NCI-H1930 (cell line): Measurements from ENCODE around the gene DCC.

Experiments
- DNase-seq, 2 experiments: peaks; one replicate each; lab custom pipeline; 2025; lab: John Stamatoyannopoulos, UW

The DCC gene

DNA sequence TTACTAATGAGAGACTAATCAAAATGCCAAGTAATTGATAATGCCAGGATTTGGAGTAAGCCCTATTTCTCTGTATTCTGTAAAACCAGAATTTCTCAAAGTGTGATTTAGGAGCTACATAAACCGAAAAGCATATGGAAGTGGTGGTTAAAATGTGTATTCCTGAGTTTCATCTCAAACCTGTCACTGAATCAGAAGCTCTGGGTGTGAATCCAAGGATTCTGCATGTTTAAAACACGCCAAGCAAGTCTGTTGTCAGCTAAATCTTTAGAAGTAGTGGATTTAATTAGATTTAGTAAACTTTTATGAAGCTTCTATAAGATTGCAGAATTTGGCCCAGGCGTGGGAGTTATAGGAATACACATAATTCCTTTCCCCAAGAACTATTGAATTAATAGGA is 700.3 kb downstream of the DCC start:
- DNase-seq, result no peak

DNA sequence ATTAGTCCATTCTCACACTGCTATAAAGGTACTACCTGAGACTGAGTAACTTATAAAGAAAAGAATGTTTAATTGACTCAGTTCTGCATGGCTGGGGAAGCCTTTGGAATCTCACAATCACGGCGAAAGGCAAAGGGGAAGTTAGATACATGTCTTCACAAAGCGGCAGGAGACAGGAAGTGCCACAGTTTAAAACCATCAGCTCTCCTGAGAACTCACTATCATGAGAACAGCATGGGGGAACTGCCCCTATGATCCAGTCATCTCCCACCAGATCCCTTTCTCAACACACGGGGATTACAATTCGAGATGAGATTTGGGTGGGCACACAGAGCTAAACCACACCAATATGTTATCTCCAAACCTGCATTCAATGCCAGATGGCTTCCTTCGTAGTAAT is 716.1 kb downstream of the DCC start:
- no peak for DNase-seq

DNA sequence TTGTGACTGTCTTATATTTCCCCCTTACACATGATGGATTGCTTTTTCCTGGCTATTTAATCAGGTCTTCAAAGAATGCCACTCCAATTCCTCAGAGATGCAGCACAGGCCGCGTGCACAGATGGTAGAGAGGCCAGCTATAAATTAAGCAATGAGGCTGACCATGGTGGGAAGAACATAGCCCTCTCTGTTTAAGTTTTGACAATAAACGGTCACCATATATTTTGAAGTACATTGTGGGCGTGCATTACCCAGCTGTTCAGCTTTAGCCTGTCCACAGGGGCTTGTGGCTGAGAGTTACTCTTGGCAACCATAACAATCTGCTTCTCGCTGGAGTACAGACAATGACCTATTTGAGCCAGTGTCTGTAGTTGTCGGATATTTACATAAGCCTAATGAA is 730.8 kb downstream of the DCC start:
- peak in 1 of 2 experiments; percentile 57 for DNase-seq

DNA sequence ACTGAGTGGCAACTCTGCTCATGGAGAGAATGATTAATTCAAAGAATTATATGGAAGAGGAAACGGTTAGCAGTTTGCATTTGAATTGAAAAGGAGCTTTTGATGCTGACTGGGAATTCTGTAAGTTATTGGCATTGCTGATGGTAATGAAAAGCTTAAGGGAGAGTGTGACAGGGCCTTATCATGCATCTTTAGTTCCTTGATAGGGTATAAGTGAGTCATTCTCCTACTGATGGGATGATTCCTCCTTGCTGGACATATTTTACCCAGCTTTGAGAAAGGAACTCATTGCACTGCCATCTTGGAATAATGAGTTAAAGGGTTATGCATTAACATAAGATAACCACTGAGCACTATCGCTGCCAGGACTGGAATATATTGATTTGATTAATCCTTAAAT is 740.7 kb downstream of the DCC start:
- DNase-seq, result no peak

DNA sequence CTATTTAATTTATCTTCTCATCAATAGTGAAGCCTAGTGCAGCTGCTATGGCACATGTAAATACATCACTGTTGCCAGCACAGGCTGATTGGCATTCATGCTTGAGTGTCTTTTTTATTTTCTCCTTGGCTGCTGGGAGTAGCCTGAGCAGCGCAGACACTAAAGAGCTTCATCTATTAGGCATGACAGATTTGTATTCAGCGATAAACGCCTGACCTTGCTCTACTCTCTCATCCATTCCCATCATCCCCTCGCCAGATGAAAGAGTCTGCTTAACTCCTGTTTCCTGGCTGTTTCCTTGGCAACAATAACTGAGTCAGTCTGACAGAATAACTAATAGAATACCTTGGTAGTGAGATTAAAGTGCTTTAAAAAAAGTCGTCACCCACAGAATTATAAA is 753.6 kb downstream of the DCC start:
- no peak for DNase-seq

DNA sequence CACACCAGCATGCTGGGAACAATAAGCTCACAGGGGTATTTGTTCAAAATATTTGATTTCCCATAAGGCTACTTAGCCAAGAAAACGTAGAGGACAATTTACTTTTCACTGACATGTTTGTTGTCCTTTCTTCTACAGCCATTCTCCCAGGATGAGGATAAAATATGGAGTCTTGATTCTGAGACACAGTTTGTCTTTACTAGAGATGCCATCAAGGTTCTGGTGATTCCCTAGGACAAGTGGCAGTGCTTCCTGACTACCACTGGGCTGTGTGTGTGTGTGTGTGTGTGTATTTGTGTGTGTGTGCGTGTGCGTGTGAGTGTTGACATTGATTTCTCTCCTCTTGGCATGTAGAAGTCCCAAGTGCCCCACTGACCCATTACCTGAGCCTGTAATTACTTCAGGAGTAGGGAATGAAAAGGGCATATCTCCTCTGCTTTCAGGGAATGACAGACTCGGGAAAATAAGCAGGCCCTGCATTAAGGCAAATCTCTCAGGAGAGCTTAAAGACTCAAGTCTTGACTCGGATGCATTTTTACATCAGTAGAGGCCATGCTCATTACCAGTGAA is 761.6 kb downstream of the DCC start:
- DNase-seq, result no peak

DNA sequence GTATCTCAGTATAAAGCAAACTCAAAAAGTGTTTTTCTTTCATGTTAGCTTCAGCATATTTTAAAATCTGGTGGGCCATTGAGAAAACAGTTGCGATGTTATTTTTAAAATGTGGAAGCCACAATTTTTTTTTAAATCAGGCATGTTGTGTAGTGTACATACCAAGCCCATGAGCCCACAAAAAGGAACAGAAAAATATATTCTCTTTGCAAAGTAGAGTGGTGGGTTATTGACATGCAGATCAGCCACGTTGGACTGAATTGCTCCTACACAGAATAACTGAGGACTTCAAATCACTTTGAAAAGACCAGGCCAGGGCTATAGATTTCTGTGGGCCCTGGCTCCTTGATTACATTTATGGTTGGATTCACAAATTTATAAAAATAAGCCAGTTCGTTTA is 774.4 kb downstream of the DCC start:
- no peak for DNase-seq

DNA sequence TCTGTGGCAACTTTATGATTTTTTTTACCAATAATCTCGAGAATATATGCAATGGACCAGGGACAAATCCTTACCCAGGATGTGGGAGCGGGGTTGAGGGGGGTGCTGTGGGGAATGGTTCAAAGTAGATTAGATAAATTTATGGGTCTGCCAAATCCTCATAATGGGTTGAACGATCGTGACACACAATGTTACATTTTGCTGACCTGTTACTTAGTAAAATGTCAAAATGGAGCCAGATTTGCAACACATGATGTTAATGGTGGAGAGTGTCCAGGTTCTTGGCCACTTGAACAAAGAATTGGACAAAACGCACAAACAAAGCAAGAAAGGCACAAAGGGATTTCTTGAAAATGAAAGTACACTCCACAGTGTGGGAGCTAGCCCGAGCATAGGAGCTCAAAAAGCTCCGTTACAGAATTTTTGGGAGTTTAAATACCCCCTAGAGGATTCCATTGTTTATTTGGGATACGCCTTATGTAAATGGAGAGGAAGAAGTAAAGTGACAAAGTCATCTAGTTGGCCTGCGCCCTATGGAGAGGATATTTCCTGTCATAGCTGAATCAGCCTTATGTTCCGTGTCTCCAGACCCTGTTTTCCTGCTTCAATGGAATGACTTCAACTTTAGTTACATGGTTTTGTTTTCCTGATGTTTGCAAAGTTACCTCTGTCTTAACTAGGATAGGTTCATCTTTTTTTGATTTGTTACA is 776.0 kb downstream of the DCC start:
- no peak for DNase-seq

DNA sequence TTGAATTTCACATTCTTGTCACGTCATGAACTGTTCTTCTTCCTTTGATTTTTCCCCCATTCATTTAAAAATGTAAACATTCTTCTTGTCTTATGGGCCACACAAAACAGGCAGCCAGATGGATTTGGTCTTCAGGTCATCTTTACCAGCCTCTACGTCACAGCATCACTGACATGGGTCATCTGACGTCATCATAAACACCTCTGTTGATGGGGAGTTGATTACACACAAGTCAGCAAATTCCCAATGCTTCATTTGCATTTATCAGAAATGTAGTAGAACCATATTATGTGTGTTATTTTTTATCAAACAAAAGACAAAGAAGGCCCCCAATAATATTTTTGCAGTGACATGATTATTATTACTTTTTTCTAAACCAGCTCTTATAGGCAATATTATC is 777.9 kb downstream of the DCC start:
- no peak for DNase-seq

DNA sequence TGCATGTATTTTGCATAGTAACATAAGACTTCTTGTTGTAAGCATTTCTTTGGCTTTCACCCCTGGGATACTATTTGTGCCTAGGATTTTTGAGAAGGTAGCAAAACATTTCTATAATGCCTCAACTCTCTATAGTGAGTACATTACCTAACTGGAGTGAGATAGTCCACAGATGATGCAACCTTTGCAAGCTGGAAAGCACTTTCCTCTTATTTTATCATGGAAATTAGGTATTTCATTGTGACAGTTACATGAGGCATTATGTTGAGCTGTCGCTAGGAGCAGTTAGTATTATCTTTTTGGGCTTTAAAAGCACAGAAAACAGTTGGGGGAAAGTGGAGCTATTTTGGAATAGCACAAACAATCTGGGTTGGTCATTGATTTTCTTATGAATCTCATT is 786.2 kb downstream of the DCC start:
- no peak for DNase-seq

DNA sequence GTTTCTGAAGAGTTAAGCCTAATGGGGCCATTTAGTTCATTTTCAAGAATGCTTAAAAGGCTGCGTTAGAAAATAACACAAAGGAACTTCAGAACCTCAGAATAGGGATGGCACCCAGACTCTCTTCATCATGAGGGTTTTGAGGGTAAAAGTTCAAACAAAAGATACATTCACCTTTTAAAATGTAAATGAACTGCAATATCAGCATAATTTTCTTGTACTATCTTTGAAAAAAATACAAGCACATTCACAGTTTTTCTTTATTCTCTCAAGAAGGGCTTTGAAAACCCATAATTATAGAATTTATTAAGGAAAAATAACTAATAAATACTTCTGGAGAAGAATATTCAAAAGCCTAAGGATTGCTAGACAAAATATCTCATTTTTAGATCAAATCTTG is 791.0 kb downstream of the DCC start:
- no peak for DNase-seq

DNA sequence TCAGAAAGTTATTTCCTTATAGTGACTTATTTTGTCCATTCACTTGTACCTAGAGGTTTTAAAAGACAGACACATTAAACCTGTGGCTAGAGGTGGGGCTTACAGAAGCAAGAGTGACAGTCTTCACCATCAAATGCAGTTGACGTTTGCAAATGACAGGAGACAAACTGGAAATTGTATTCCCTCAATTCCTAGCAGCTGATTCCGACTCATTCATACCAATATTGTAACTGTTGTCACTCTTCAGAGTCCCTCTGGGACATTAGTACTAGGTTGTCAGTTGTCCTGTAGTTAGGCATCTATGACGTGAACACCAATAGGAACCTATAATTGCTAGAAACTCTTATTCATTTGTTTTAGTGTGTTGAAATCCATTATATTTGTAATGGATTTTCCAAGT is 794.7 kb downstream of the DCC start:
- no peak for DNase-seq

DNA sequence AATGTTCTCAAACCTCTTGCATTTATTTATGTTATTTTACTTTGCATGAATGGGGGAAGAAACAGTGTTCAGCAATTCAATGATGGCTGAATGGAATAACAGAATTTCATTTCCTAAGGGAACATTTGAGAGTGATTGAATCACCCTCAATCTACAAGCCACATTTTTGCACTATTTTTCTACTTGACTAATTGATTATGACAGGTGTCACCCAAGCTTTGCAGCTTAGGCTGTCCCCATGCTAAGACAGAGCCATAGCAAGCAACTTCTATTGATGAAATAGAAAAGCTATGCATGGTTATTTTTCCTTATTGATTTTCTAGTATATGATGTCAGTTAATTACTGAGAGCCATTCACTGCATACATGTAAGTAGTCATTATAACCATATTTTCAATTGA is 795.7 kb downstream of the DCC start:
- DNase-seq, result no peak

DNA sequence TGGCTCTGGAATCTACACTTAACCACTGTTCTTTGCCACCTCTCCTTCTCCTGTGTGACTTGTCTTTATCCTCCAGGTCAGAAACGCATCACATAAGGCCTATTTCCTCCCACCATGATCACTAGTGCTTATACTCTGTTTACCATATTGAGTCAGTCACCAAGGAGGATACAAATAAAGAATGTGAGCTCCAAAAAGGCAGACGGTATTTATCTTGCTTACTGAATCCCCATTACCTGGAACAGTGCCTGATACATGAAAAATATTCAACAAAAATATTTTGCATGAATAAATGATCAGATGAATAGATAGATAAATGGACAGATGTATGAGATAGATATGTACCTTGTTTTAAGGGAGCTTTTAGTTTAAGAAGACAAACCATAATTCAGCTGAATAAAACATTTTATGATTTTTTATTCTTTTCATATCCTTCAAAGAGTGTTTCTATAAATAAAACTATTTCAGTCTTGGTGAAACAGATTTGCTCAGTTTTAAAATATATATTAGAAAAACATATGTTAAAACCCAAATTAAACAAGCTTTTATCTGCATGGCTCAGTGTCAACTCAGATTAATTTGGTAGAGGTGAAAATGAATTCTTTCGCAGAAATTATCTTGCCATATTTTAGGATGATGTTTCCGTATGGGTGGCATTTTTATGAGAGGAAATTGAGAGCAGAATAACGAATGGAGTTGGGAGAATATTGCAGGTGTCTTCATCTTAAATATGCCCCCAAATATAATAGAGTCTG is 799.9 kb downstream of the DCC start:
- no peak for DNase-seq

DNA sequence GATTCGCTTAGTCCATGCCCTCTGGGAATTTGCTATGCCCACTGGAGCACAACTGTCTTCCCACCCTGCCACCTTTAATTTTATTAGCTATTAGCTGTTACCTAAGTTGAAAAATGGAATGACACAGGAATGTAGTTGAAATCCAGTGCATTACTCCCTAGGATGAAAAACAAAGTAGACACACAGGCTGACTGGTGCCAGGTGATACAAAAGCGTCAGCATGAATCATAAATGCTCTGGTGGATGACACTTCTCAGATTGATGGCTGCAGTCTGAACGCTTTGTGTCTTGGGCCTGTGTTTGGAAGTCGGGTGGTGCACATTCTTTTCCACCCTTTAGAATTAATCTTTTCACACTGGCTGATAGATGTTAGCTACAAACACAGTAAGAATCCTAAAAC is 802.0 kb downstream of the DCC start:
- DNase-seq, result no peak

DNA sequence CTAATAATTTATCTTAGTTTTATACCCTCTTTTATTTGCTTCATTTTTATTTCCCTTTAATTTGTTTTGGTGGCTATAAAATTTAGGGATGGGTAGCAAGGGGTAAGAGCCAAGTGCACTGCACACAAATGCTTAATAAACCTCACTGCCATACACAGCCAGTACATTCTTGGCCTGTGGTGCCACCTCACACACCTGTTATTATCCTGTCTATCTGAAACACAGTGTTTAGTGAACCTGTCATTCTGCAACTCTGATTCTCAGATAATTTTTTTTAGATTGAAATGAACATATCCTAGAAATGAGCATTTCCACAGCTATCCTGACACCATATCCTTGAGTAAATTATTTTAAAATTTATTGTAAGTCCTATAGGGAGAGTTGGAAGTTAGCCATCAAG is 807.5 kb downstream of the DCC start:
- no peak for DNase-seq

DNA sequence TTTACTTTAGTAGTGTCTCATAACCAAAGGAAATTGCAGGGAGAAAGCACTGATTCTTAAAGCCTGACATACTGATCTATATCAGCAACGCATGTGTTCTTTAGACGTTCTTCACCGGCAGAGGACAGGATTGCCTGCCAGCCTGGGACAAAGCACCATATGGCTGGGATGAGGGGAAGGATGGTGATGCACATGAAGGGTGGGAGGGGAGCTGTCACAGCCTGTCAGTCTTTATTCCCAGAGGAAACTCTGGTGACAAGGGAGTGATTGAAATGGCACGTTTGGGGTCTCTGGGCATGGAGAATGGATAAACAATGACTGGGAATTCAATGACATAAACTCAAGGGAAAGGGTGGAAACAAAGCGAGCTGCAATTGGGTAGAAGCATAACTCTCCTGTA is 808.1 kb downstream of the DCC start:
- DNase-seq, result no peak

DNA sequence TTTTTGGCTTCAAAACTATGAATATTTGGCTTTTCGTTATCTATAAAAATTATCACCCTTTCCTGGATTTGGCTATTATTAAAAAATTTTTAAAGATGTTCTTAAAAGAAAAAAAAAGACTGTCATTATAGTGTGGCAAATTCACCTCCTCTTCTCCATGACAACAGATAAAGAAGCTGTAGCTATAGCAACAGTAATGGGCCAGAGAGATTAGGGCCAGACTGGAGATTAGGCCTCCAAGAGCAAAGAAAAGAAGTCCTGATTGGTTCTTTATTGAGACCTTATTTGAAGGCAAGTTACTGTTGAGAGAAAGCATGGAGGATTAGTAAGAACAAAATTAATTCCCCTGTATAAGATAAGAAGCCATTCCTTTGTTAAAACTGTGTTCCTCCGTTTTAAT is 812.5 kb downstream of the DCC start:
- DNase-seq, result no peak

DNA sequence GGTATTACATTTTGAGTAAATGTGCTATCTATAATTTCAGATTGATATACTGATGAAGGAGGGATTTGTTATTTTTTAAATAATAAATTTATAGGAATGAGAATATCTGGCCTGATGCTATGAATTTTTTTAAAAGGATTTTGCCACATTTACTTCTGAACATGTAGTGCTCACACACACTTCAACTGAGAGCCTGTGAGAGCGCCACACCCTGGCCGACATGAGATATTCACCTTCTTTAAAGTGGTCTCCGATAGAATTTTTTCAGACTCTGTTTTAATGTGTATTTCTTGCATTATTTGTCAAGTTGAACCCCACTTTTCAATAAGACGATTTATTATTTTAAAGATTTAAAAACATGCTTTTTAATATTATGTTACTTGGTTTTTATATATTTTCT is 813.3 kb downstream of the DCC start:
- no peak for DNase-seq

DNA sequence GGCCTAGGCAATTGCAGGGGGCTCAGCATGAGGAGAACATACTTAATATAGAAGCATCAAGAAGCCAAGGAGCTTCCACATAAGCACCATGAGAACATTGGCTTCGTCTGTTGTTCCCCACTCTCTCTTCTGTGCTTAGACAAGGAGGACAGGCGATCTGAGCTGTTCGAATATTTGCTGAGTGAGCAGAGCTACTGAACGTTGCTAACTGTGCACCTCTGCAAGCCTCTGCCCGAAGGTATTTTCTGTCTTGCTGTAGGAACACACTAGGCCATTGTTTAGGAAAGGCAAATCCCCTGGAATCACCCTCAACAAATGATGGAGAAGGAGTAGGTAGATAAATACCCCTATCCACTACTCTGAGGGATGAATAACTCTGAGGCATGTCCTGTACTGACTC is 813.8 kb downstream of the DCC start:
- DNase-seq, result no peak

DNA sequence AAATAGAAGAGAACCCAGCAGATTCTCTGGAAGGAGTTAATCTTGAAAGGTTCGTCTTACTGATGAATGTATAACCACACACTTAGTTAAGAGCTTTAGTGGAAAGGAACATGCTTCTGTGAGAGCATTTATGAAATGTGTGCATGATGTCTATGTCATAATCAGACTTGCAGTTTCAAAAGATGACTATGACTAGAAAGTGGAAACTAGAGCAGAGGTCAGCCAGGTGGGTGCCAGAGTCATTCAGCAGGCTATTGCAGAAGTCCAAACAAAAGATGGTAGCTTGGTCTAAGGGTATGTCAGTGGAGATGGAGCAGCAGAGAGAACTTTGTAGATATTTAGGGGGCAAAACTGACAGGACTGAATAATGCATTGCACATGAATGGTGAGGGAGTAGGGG is 825.8 kb downstream of the DCC start:
- no peak for DNase-seq

DNA sequence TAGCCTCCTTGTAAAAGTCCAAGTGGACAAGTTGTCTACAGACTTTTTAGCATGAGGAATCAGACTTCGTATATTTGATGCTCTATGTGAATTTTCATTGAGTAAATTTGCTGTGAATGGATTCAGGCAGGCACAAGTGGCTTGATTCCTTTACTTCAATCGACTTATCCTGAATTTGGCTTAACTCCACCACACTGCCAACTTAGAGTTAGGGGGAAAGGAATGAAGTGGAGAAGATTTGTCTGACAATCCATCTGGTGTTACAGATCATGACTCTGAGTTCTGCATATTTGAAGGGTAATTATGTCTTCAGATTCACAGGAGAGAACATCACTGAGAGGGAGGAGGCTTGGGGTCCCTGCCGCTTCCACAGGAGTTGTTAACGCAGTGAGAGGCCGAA is 829.3 kb downstream of the DCC start:
- no peak for DNase-seq

DNA sequence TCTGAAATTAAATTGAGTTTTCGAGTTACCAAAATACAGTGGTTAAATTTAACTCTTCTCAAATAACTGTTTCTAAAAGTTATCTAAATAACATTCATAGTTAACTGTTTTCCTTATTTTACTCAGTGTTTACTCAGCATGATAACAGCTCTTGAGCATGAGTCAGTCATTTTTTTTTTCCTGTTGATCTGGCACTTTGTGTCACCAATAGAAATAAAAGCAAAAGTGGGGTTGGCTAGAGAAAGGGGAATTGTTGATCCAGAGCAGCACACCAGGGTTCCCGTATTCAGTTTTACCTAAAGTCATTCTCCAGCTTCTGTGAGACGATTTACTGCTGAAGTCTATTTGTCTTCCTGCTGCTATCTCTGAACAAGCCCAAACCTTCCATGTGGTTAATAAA is 851.6 kb downstream of the DCC start:
- no peak for DNase-seq

DNA sequence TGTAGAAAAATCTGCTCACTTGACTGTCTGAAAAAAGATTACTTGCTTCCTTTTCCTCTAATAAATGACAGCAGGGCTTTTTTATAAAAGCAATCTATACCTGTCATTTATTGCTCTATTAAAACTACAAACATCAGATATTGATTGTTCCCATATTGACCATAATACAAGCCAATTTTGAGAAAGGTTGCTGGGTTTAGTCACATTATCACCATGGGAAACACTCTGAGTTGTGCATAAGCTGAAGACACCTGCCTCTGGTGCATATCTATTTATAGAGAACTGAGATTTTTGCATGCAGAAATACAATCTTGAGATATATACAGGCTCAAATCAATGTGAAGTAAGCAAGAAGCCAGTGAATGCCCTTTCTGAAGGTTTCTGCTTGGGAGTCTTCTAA is 853.9 kb downstream of the DCC start:
- DNase-seq, result no peak
